Measurements from ENCODE around the gene RPA1. TPM values are rescaled to one million over a fixed set of nuclear protein-coding genes. Genes with fewer than 3 reads are reported as not detected.
"Not testable (repeated sequence)": the region's sequence is repeated elsewhere in the genome, so short reads cannot be mapped to it uniquely, and the experiment has no call there.

RPA1 gene
- total RNA-seq, 2 experiments from 2014 or later = 159 to 168 TPM

GRCh38 chr17:1880851-1881630, 51.2 kb downstream of the RPA1 start:
- Mint-ChIP-seq H3K27ac (no peak overlapping the region), H3K36me3 (peaks cover 64% of the 10 kb centered on the region), H3K27me3 (no peaks in the 10 kb centered on the region), H3K4me3 (no peak overlapping the region), H3K4me1 (ENCODE audit: low read depth) (no peaks in the 10 kb centered on the region), H3K9me3 (no peaks in the 10 kb centered on the region)
- no peak for DNase-seq
- intact Hi-C loops (cut with micrococcal nuclease) = no loop called here
- ChIA-PET CTCF (interaction anchor here (1.1 to 2.7 kb wide), 7 partner anchors 14 to 364 kb away, joined by 3 to 10 read pairs (median 5); no protein-coding TSS in a partner anchor), POLR2A (interaction anchor here (0.5 kb wide), 2 partner anchors 30 to 470 kb away, joined by 3 to 4 read pairs; no protein-coding TSS in a partner anchor)

GRCh38 chr17:1882836-1883235, 53.0 kb downstream of the RPA1 start:
- Mint-ChIP-seq H3K27ac (no peak overlapping the region), H3K9me3 (no peaks in the 10 kb centered on the region), H3K4me1 (ENCODE audit: low read depth) (no peaks in the 10 kb centered on the region), H3K4me3 (no peak overlapping the region), H3K27me3 (no peaks in the 10 kb centered on the region), H3K36me3 (peaks cover 52% of the 10 kb centered on the region)
- CTCF ChIA-PET = interaction anchor here (0.8 to 2.7 kb wide), 11 partner anchors 10 to 400 kb away, joined by 3 to 10 read pairs (median 4); no protein-coding TSS in a partner anchor
- intact Hi-C loops (cut with micrococcal nuclease) = no loop called here
- DNase-seq = peak; percentile 20
- POLR2A ChIA-PET = no interaction called here

GRCh38 chr17:1883536-1883935, 53.7 kb downstream of the RPA1 start:
- Mint-ChIP-seq H3K27ac (no peak overlapping the region), H3K4me3 (no peak overlapping the region), H3K4me1 (ENCODE audit: low read depth) (no peaks in the 10 kb centered on the region), H3K9me3 (no peaks in the 10 kb centered on the region), H3K36me3 (peaks cover 54% of the 10 kb centered on the region), H3K27me3 (no peaks in the 10 kb centered on the region)
- intact Hi-C loops (cut with micrococcal nuclease) = no loop called here
- POLR2A ChIA-PET = no interaction called here
- CTCF ChIA-PET = interaction anchor here (0.8 to 2.7 kb wide), 7 partner anchors 11 to 399 kb away, joined by 3 to 5 read pairs (median 4); no protein-coding TSS in a partner anchor
- DNase-seq = no peak

- peaks cover 52% of the 10 kb centered on the region for H3K36me3 Mint-ChIP-seq
- H3K27ac Mint-ChIP-seq = no peak overlapping the region
- H3K4me3 Mint-ChIP-seq = no peak overlapping the region
- H3K27me3 Mint-ChIP-seq = no peaks in the 10 kb centered on the region
- ChIA-PET POLR2A (no interaction called here), CTCF (interaction anchor here (0.7 to 1.0 kb wide), 3 partner anchors 166 to 616 kb away, joined by 3 to 5 read pairs (median 3); no protein-coding TSS in a partner anchor)
- intact Hi-C loops (cut with micrococcal nuclease) = no loop called here
- no peak for DNase-seq
- peaks cover 6% of the 10 kb centered on the region for H3K4me1 Mint-ChIP-seq (ENCODE audit: low read depth)
- no peaks in the 10 kb centered on the region for H3K9me3 Mint-ChIP-seq
Observed at GRCh38 chr17:1888741-1889140, 58.9 kb downstream of the RPA1 start.

GRCh38 chr17:1890758-1891450, 61.1 kb downstream of the RPA1 start:
- Mint-ChIP-seq H3K27ac (peak overlapping the region; percentile 55), H3K4me1 (ENCODE audit: low read depth) (peaks cover 6% of the 10 kb centered on the region), H3K27me3 (no peaks in the 10 kb centered on the region), H3K36me3 (peaks cover 47% of the 10 kb centered on the region), H3K9me3 (no peaks in the 10 kb centered on the region), H3K4me3 (no peak overlapping the region)
- CTCF ChIA-PET = interaction anchor here (1.0 kb wide), 1 partner anchor 13 kb away, joined by 3 read pairs; no protein-coding TSS in a partner anchor
- intact Hi-C loops (cut with micrococcal nuclease) = loop anchor here (5.0 kb wide), 1 partner anchor 151 kb away; the partner anchor contains the start of gene OVCA2
- DNase-seq = peak; percentile 29
- POLR2A ChIA-PET = no interaction called here

- intact Hi-C loops (cut with micrococcal nuclease) = loop anchor here (5.0 kb wide), 1 partner anchor 147 kb away; the partner anchor contains the start of gene OVCA2
Observed at GRCh38 chr17:1894753-1895339, 65.0 kb downstream of the RPA1 start.

GRCh38 chr17:1895479-1895878, 65.7 kb downstream of the RPA1 start:
- not testable (repeated sequence) for H3K27me3 Mint-ChIP-seq, H3K9me3 Mint-ChIP-seq, H3K4me3 Mint-ChIP-seq

More at GRCh38 chr17:1894753-1895339, 65.0 kb downstream of the RPA1 start:
- Mint-ChIP-seq H3K36me3 (peaks cover 58% of the 10 kb centered on the region), H3K4me1 (ENCODE audit: low read depth) (peaks cover 6% of the 10 kb centered on the region), H3K27ac (no peak overlapping the region), H3K9me3 (no peaks in the 10 kb centered on the region), H3K27me3 (no peaks in the 10 kb centered on the region), H3K4me3 (no peak overlapping the region)
- no peak for DNase-seq
- CTCF ChIA-PET = interaction anchor here (0.9 kb wide), 1 partner anchor 174 kb away, joined by 3 read pairs; no protein-coding TSS in a partner anchor
- POLR2A ChIA-PET = no interaction called here

GRCh38 chr17:1896243-1897104, 66.7 kb downstream of the RPA1 start:
- no peaks in the 10 kb centered on the region for H3K27me3 Mint-ChIP-seq
- no peaks in the 10 kb centered on the region for H3K4me1 Mint-ChIP-seq (ENCODE audit: low read depth)
- DNase-seq = no peak
- intact Hi-C loops (cut with micrococcal nuclease) = no loop called here
- no peak overlapping the region for H3K4me3 Mint-ChIP-seq
- no peaks in the 10 kb centered on the region for H3K9me3 Mint-ChIP-seq
- no peak overlapping the region for H3K27ac Mint-ChIP-seq
- CTCF ChIA-PET = no interaction called here
- POLR2A ChIA-PET = no interaction called here
- H3K36me3 Mint-ChIP-seq = peaks cover 52% of the 10 kb centered on the region

More at GRCh38 chr17:1895479-1895878, 65.7 kb downstream of the RPA1 start:
- DNase-seq; POLR2A ChIA-PET; H3K4me1 Mint-ChIP-seq (ENCODE audit: low read depth); intact Hi-C loops (cut with micrococcal nuclease); H3K27ac Mint-ChIP-seq: not testable (repeated sequence)
- peaks cover 58% of the 10 kb centered on the region for H3K36me3 Mint-ChIP-seq
- CTCF ChIA-PET = interaction anchor here (0.9 kb wide), 1 partner anchor 174 kb away, joined by 3 read pairs; no protein-coding TSS in a partner anchor

GRCh38 chr17:1897105-1897656, 67.4 kb downstream of the RPA1 start:
- ChIA-PET POLR2A (no interaction called here), CTCF (no interaction called here)
- no peak overlapping the region for H3K27ac Mint-ChIP-seq

GRCh38 chr17:1898332-1898731, 68.5 kb downstream of the RPA1 start:
- intact Hi-C loops (cut with micrococcal nuclease) = no loop called here
- no peak for DNase-seq
- Mint-ChIP-seq H3K4me1 (ENCODE audit: low read depth) (no peaks in the 10 kb centered on the region), H3K27ac (no peak overlapping the region), H3K27me3 (no peaks in the 10 kb centered on the region), H3K4me3 (no peak overlapping the region), H3K9me3 (no peaks in the 10 kb centered on the region), H3K36me3 (peaks cover 41% of the 10 kb centered on the region)
- CTCF ChIA-PET = no interaction called here
- POLR2A ChIA-PET = no interaction called here

More at GRCh38 chr17:1897105-1897656, 67.4 kb downstream of the RPA1 start:
- no peak for DNase-seq
- Mint-ChIP-seq H3K27me3 (no peaks in the 10 kb centered on the region), H3K36me3 (peaks cover 49% of the 10 kb centered on the region), H3K4me1 (ENCODE audit: low read depth) (no peaks in the 10 kb centered on the region), H3K4me3 (no peak overlapping the region), H3K9me3 (no peaks in the 10 kb centered on the region)
- intact Hi-C loops (cut with micrococcal nuclease) = no loop called here

- Mint-ChIP-seq H3K4me1 (ENCODE audit: low read depth) (no peaks in the 10 kb centered on the region), H3K36me3 (peaks cover 37% of the 10 kb centered on the region), H3K27ac (no peak overlapping the region), H3K27me3 (no peaks in the 10 kb centered on the region), H3K9me3 (no peaks in the 10 kb centered on the region), H3K4me3 (no peak overlapping the region)
- POLR2A ChIA-PET = no interaction called here
- CTCF ChIA-PET = no interaction called here
- intact Hi-C loops (cut with micrococcal nuclease) = no loop called here
- DNase-seq = no peak
Observed at GRCh38 chr17:1898872-1899271, 69.1 kb downstream of the RPA1 start.
